Fibroblast of pulmonary artery (primary cell): Measurements from ENCODE around the gene CD101.

ENCODE experiments used
- DNase-seq: peaks from one replicate; pipeline ENCODE4 v3.0.0-alpha.2; 2010; ENCODE audit warnings: low read depth
- H3K4me3 ChIP-seq: replicated peaks from 2 replicates; pipeline ENCODE4 v1.5.1; 2011; ENCODE audit warnings: low read depth, mild to moderate bottlenecking, control low read depth, low read length, moderate library complexity
- TF ChIP-seq, protein P1 (sequence below): IDR thresholded peaks from 2 replicates; pipeline ENCODE4 v1.5.1; 2011; ENCODE audit warnings: mild to moderate bottlenecking, control low read depth, low read length, inconsistent platforms; ENCODE audit errors: missing control alignments

Gene CD101, protein sequence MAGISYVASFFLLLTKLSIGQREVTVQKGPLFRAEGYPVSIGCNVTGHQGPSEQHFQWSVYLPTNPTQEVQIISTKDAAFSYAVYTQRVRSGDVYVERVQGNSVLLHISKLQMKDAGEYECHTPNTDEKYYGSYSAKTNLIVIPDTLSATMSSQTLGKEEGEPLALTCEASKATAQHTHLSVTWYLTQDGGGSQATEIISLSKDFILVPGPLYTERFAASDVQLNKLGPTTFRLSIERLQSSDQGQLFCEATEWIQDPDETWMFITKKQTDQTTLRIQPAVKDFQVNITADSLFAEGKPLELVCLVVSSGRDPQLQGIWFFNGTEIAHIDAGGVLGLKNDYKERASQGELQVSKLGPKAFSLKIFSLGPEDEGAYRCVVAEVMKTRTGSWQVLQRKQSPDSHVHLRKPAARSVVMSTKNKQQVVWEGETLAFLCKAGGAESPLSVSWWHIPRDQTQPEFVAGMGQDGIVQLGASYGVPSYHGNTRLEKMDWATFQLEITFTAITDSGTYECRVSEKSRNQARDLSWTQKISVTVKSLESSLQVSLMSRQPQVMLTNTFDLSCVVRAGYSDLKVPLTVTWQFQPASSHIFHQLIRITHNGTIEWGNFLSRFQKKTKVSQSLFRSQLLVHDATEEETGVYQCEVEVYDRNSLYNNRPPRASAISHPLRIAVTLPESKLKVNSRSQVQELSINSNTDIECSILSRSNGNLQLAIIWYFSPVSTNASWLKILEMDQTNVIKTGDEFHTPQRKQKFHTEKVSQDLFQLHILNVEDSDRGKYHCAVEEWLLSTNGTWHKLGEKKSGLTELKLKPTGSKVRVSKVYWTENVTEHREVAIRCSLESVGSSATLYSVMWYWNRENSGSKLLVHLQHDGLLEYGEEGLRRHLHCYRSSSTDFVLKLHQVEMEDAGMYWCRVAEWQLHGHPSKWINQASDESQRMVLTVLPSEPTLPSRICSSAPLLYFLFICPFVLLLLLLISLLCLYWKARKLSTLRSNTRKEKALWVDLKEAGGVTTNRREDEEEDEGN

DNA sequence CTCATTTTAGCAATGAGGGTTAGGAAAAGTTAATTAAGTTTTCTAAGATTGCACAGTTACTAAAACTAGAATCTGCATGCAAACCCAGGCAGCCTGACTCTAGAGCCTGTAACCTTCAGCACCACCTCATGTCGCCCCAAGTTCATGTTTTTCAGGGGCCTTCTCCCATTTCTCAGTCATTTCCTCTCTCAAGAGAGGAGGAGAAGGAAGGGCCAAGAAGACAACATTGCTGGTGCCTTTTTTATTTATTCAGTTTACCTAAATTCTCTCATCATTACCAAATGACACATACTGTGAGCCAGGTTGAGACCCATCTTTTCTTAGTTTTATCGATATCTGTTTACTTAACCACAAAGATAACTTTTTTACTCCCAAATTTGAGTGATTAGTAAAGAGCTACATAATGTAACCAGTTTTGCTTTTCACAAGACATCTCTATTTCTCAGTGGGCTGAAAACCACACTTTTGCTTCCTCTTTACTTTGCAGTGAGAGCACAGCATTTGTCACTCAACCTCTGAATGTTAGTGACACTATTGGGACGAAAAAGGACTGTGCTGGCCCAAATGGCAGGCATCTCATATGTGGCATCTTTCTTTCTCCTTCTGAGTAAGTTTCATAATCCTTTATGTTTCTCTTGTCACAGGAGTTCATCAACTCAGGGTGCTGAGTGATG lies at the start of gene CD101:
Gene CD101, plus strand, starts transcription at position 507 of the 674 bp plus-strand sequence. Its CDS starts 58 bp downstream, at position 565.
- no peak within 1 kb of the TSS for H3K4me3 ChIP-seq
- no peak for DNase-seq
- TF ChIP-seq, protein P1, sequence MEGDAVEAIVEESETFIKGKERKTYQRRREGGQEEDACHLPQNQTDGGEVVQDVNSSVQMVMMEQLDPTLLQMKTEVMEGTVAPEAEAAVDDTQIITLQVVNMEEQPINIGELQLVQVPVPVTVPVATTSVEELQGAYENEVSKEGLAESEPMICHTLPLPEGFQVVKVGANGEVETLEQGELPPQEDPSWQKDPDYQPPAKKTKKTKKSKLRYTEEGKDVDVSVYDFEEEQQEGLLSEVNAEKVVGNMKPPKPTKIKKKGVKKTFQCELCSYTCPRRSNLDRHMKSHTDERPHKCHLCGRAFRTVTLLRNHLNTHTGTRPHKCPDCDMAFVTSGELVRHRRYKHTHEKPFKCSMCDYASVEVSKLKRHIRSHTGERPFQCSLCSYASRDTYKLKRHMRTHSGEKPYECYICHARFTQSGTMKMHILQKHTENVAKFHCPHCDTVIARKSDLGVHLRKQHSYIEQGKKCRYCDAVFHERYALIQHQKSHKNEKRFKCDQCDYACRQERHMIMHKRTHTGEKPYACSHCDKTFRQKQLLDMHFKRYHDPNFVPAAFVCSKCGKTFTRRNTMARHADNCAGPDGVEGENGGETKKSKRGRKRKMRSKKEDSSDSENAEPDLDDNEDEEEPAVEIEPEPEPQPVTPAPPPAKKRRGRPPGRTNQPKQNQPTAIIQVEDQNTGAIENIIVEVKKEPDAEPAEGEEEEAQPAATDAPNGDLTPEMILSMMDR, result no peak

DNA sequence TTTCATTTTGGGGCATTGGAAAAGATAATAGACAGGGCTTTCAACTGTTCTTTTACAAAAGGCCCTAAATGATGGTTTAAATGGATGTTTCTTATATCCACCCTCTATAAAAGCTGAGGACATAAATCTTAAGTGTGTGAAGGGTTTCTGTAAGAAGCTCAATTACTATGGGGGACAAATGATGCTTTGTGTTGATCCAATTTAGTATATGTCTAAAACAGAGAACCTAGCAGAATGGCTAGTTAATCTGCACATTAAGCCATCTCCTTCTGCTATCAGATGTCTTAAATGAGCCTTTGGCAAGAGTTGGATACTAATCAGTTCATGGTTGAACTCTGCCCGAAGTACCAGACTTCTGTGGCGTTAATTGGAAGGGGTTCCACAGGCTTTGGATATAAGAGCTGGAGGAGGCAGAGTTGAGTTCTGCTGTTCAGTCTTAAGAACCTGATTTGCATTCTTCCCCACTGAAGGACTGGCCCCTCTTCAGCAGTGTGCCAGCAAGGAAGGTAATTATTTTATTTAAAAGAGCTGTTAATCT lies 48.8 kb upstream of the CD101 start:
- DNase-seq, result no peak
- TF ChIP-seq, protein P1, result no peak
- H3K4me3 ChIP-seq, result no peak overlapping the region

DNA sequence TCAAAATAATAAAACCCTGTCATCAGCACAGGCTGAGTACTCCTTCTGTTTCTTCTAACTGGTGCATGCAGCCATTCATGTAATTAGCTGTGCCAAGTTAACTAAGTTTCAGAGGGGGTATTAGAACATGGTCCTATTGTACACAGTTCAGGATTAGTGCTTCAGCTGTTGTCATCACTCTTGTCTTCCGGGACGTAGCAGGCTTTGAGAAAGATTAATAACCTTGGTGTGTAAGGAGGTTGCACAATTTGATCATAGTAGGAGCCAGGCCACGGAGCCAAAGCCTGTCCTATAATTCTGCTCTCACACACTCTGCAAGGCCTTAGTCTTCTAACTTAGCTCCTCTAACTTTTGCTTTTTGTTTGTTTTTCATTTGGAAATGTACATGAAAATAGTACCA lies 47.1 kb upstream of the CD101 start:
- no peak overlapping the region for H3K4me3 ChIP-seq
- TF ChIP-seq, protein P1, result no peak
- peak; percentile 74 for DNase-seq

DNA sequence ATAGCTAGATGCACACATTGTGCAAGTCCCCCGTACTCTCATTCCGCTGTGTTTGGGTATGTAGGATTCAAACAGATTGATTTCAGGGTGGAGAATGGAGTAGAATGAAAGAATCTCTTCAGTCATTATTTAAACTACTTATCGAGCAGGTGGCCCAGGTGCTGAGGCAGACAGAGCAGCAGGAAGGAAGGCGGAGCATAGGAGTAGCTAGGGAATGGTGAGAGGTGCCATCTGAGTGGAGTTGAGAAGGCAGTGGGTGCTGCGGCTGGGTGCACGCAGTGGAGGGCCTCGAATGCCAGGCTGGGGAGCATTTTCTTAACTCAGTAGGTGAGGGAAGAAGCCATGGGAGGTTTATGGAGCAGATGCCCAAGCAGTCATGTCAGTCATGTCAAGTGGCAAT lies 45.2 kb upstream of the CD101 start:
- no peak overlapping the region for H3K4me3 ChIP-seq
- DNase-seq, result no peak
- TF ChIP-seq, protein P1, result no peak

DNA sequence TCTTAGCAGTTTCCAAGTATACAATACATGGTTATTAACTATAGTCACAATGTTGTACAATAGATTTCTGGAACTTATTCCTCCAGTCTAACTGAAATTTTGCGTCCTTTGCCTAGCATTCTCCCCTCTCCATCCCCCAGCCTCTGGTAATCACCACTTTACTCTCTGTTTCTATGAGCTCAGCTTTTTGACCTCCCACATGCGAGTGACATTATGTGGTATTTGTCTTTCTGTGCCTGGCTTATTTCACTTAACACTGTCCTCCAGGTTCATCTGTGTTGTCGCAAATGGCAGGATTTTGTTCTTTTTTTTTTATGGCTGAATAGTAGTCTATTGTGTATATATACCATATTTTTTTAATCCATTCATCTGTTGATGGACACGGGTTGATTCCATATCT lies 43.9 kb upstream of the CD101 start:
- no peak for DNase-seq
- TF ChIP-seq, protein P1, result no peak
- no peak overlapping the region for H3K4me3 ChIP-seq

DNA sequence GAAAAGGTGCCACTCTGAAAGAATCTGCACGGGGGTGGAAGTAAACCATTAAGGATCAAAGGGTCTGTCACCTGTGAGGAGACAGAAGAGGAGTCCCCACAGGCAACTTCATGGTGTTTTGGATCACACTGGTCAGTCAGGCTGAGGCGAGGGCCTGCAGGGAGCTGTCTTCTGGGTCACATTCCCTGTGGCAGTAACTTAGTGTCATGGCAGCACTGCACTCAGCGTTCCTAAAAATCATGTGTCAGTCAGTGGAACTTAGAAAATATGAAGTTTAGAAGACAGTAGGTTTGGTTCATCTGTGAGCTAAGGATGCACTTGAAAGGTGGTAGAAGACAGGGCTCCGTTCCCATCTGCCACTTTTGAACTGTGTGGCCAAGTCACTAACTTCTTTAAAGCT lies 43.5 kb upstream of the CD101 start:
- no peak for DNase-seq
- H3K4me3 ChIP-seq, result no peak overlapping the region
- TF ChIP-seq, protein P1, result no peak
